HEK293 (cell line): ENCODE measurements around the gene IDH3A.
A peak's percentile ranks its signal among the peaks of the same experiment; 100 is the strongest.

Experiments used
- CTCF ChIA-PET: fragments of 350-600 bp; formaldehyde crosslinking; extraction: SDS; loops from one replicate; lab custom pipeline; 2021; ENCODE audit warnings: antibody characterized with exemption; lab: Yijun Ruan, JAX
- POLR2A ChIA-PET: fragments of 300-600 bp; formaldehyde crosslinking; extraction: SDS; loops from one replicate; lab custom pipeline; 2020; ENCODE audit warnings: antibody characterized with exemption, inconsistent platforms; lab: Yijun Ruan, JAX
- H3K27ac ChIP-seq: fragments of 200-500 bp; sonication (Bioruptor generic); 2 replicates; pipeline ENCODE4 v1.5.1; 2014; ENCODE audit warnings: low read depth, low read length, control low read depth, inconsistent platforms; ENCODE audit errors: extremely low read depth
- H3K36me3 ChIP-seq, 2 experiments: fragments of 200-500 bp in 1 of 2; sonication (Bioruptor generic) in 1 of 2; 1 replicate in 1 of 2; 2 replicates in 1 of 2; pipeline ENCODE4 v1.5.1; 2014 to 2017; ENCODE audit warnings: inconsistent platforms in 2 of 2, low read length in 2 of 2; ENCODE audit not compliant: control insufficient read depth in 2 of 2, insufficient read depth in 1 of 2
- H3K4me1 ChIP-seq: fragments of 200-500 bp; sonication (Bioruptor generic); 2 replicates; pipeline ENCODE4 v1.5.1; 2014; ENCODE audit warnings: mild to moderate bottlenecking, low read length, inconsistent platforms; ENCODE audit not compliant: control insufficient read depth, insufficient read depth
- H3K4me3 ChIP-seq: 2 replicates; pipeline ENCODE4 v1.5.1; 2011; ENCODE audit warnings: low read depth, mild to moderate bottlenecking, control low read depth, low read length, moderate library complexity
- H3K9me3 ChIP-seq: fragments of 200-500 bp; sonication (Bioruptor generic); 2 replicates; pipeline ENCODE4 v1.5.1; 2014; ENCODE audit warnings: low read depth, low read length, inconsistent platforms; ENCODE audit not compliant: control insufficient read depth, insufficient read depth
- EGR2 ChIP-seq: fragments of 450-650 bp; formaldehyde crosslinking; IDR thresholded peaks from 2 replicates; pipeline ENCODE4 v1.5.1; 2016; ENCODE audit warnings: low read depth, missing biosample characterization, missing genetic modification characterization
- GLI2 ChIP-seq: fragments of 450-650 bp; formaldehyde crosslinking; IDR thresholded peaks from 2 replicates; pipeline ENCODE4; 2017; ENCODE audit warnings: missing biosample characterization, missing genetic modification characterization, low read depth, borderline replicate concordance
- HOXD13 ChIP-seq: sonication (generic); formaldehyde crosslinking; IDR thresholded peaks from 2 replicates; pipeline ENCODE4 v1.8.0; 2022; ENCODE audit warnings: missing genetic modification reagents, borderline replicate concordance
- KLF16 ChIP-seq: fragments of 450-650 bp; formaldehyde crosslinking; IDR thresholded peaks from 2 replicates; pipeline ENCODE4 v1.5.1; 2017; ENCODE audit warnings: missing biosample characterization, missing genetic modification characterization
- PRDM1 ChIP-seq: fragments of 450-650 bp; formaldehyde crosslinking; IDR thresholded peaks from 2 replicates; pipeline ENCODE4; 2016; ENCODE audit warnings: missing biosample characterization, missing genetic modification characterization
- YY1 ChIP-seq: fragments of 450-650 bp; formaldehyde crosslinking; IDR thresholded peaks from 2 replicates; pipeline ENCODE4 v1.5.1; 2018; ENCODE audit warnings: missing biosample characterization, missing genetic modification characterization
- ZBTB48 ChIP-seq: fragments of 450-650 bp; formaldehyde crosslinking; IDR thresholded peaks from 2 replicates; pipeline ENCODE4 v1.5.1; 2016; ENCODE audit warnings: missing biosample characterization, missing genetic modification characterization
- ZFP37 ChIP-seq: fragments of 450-650 bp; formaldehyde crosslinking; IDR thresholded peaks from 2 replicates; pipeline ENCODE4 v1.5.1; 2016; ENCODE audit warnings: missing biosample characterization, missing genetic modification characterization
- ZNF10 ChIP-seq: fragments of 450-650 bp; formaldehyde crosslinking; IDR thresholded peaks from 2 replicates; pipeline ENCODE4 v1.5.1; 2017; ENCODE audit warnings: missing biosample characterization, missing genetic modification characterization
- ZNF23 ChIP-seq: fragments of 450-650 bp; formaldehyde crosslinking; IDR thresholded peaks from 2 replicates; pipeline ENCODE4 v1.5.1; 2016; ENCODE audit warnings: missing biosample characterization, missing genetic modification characterization, borderline replicate concordance
- ZNF324 ChIP-seq: fragments of 450-650 bp; formaldehyde crosslinking; IDR thresholded peaks from 2 replicates; pipeline ENCODE4 v1.5.1; 2016; ENCODE audit warnings: missing biosample characterization, missing genetic modification characterization
- ZNF350 ChIP-seq: fragments of 450-650 bp; formaldehyde crosslinking; IDR thresholded peaks from 2 replicates; pipeline ENCODE4 v1.5.0; 2017; ENCODE audit warnings: missing biosample characterization, mild to moderate bottlenecking, missing genetic modification characterization
- ZNF366 ChIP-seq: fragments of 450-650 bp; formaldehyde crosslinking; conservative IDR thresholded peaks from 2 replicates; pipeline ENCODE4 v1.5.1; 2016; ENCODE audit warnings: missing biosample characterization, missing genetic modification characterization
- ZNF404 ChIP-seq: fragments of 450-650 bp; formaldehyde crosslinking; IDR thresholded peaks from 2 replicates; pipeline ENCODE4 v1.5.1; 2017; ENCODE audit warnings: missing biosample characterization, missing genetic modification characterization
- ZNF626 ChIP-seq: fragments of 450-650 bp; sonication (Bioruptor Pico); formaldehyde crosslinking; IDR thresholded peaks from 2 replicates; pipeline ENCODE4 v1.5.1; 2018; ENCODE audit warnings: missing biosample characterization, missing genetic modification characterization, inconsistent platforms
- ZNF76 ChIP-seq: fragments of 450-650 bp; formaldehyde crosslinking; IDR thresholded peaks from 2 replicates; pipeline ENCODE4; 2016; ENCODE audit warnings: low read depth, missing biosample characterization, missing genetic modification characterization, borderline replicate concordance
- ZNF768 ChIP-seq: fragments of 450-650 bp; formaldehyde crosslinking; IDR thresholded peaks from 2 replicates; pipeline ENCODE4 v1.5.1; 2018; ENCODE audit warnings: missing biosample characterization, mild to moderate bottlenecking, missing genetic modification characterization
- ZNF777 ChIP-seq: fragments of 450-650 bp; formaldehyde crosslinking; IDR thresholded peaks from 2 replicates; pipeline ENCODE4 v1.5.1; 2017; ENCODE audit warnings: missing biosample characterization, missing genetic modification characterization, borderline replicate concordance
- ZXDB ChIP-seq: fragments of 450-650 bp; formaldehyde crosslinking; IDR thresholded peaks from 2 replicates; pipeline ENCODE4 v1.5.1; 2016; ENCODE audit warnings: missing biosample characterization, missing genetic modification characterization
- TF ChIP-seq, protein P1 (sequence below): fragments of 450-650 bp; formaldehyde crosslinking; IDR thresholded peaks from 2 replicates; pipeline ENCODE4; 2016; ENCODE audit warnings: missing biosample characterization, missing genetic modification characterization
- TF ChIP-seq, protein P2 (sequence below): fragments of 450-650 bp; formaldehyde crosslinking; IDR thresholded peaks from 2 replicates; pipeline ENCODE4 v1.5.0; 2017; ENCODE audit warnings: missing biosample characterization, missing genetic modification characterization, borderline replicate concordance
- TF ChIP-seq, protein P3 (sequence below): fragments of 450-650 bp; formaldehyde crosslinking; optimal IDR thresholded peaks from 2 replicates; pipeline ENCODE3; 2016; ENCODE audit warnings: missing biosample characterization, mild to moderate bottlenecking, missing genetic modification characterization
- TF ChIP-seq, protein P4 (sequence below): fragments of 450-650 bp; formaldehyde crosslinking; IDR thresholded peaks from 2 replicates; pipeline ENCODE4 v1.5.1; 2016; ENCODE audit warnings: missing biosample characterization, missing genetic modification characterization
- TF ChIP-seq, protein P5 (sequence below): fragments of 450-650 bp; formaldehyde crosslinking; IDR thresholded peaks from 2 replicates; pipeline ENCODE4 v1.5.1; 2016; ENCODE audit warnings: missing biosample characterization, missing genetic modification characterization

IDH3A gene

DNA sequence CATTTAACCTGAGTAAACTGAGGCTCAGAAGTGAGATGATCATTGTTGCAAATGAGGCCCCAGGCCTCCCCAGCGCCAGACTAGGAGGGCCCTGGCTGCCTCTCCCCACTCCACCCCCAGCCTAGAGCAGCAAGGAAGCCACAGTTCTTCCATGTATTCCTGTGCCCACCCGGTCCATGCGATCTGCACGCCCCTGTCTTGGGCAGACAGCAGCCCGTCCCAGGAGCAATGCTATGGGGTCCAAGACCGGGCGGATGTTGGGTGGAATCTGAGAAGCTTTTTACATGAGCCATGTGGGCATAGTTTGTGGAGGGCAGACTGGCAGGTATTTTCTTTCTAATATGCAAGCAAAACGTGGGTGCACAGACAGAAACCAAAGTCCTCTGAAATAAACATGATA is 41.7 kb upstream of the IDH3A start:
- no peaks in the 10 kb centered on the region for H3K4me1 ChIP-seq
- no peak for TF ChIP-seq GLI2 (tag by site-specific recombination)
- TF ChIP-seq ZNF404 (tag by site-specific recombination), result no peak
- no peak for TF ChIP-seq ZFP37 (tag by site-specific recombination)
- TF ChIP-seq ZNF366 (tag by site-specific recombination), result no peak
- TF ChIP-seq PRDM1 (tag by site-specific recombination), result no peak
- TF ChIP-seq ZNF23 (tag by site-specific recombination), result no peak
- TF ChIP-seq YY1, result no peak
- no peak for TF ChIP-seq ZNF777 (tag by site-specific recombination)
- no peak for TF ChIP-seq ZNF768 (tag by site-specific recombination)
- no peak for TF ChIP-seq EGR2 (tag by site-specific recombination)
- H3K9me3 ChIP-seq, result no peaks in the 10 kb centered on the region
- H3K27ac ChIP-seq, result no peak overlapping the region
- POLR2A ChIA-PET, result no interaction called here
- peaks cover 0 to 7% of the 10 kb centered on the region in 2 experiments; a peak in 2 of 3 replicates for H3K36me3 ChIP-seq
- no peak overlapping the region for H3K4me3 ChIP-seq
- CTCF ChIA-PET, result interaction anchor here (0.6 to 11.3 kb wide), 28 partner anchors 9 to 888 kb away, joined by 4 to 206 read pairs (median 9); partner anchors contain the start of genes SH2D7 and TBC1D2B

DNA sequence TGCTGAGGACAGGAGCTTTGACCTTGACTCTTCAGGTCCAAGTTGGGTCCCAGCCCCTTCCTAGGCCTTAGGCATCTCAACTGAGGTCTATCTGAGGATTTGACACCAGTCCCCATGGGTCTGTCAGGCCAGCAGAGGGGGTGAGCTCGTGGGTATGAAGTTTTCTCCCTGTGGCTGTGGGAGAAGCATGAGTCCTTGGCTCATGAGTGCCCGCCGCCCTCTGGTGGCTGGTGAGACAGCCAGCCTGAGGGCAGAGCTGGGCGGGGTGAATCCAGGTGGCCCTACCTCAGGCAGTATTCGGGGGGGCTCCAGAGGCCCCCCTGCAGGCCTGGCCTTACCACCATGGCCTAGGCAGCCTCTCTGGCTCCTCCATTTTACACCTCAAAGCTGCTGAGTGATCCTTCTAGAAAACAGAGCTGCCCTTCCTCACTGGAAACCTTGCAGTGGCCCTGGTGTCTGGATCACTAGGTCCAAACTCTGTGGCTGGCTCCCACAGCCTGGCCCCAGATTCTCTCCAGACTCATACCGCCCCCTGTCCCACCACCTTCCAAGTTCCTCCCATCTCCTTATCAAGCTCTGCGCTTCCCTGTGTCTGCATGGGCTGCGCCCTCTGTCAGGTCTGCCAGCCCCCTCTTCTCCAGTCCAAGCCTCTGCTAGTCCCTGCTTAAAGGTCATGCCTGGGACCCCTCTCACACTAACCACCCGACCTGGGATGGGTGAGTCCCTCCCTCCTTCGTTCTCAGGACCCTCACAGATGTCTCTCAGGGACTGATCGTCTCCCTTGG is 40.7 kb upstream of the IDH3A start:
- Histone ChIP-seq H3K9me3 (no peaks in the 10 kb centered on the region), H3K36me3 (peaks cover 0 to 7% of the 10 kb centered on the region in 2 experiments; a peak in 2 of 3 replicates), H3K4me1 (no peaks in the 10 kb centered on the region), H3K27ac (no peak overlapping the region), H3K4me3 (no peak overlapping the region)
- ChIA-PET CTCF (interaction anchor here (0.6 to 11.3 kb wide), 60 partner anchors 9 to 471 kb away, joined by 3 to 206 read pairs (median 4); partner anchors contain the start of genes SH2D7 and TBC1D2B), POLR2A (interaction anchor here (0.7 kb wide), 1 partner anchor 89 kb away, joined by 3 read pairs; no protein-coding TSS in a partner anchor)
- TF ChIP-seq, protein P1, sequence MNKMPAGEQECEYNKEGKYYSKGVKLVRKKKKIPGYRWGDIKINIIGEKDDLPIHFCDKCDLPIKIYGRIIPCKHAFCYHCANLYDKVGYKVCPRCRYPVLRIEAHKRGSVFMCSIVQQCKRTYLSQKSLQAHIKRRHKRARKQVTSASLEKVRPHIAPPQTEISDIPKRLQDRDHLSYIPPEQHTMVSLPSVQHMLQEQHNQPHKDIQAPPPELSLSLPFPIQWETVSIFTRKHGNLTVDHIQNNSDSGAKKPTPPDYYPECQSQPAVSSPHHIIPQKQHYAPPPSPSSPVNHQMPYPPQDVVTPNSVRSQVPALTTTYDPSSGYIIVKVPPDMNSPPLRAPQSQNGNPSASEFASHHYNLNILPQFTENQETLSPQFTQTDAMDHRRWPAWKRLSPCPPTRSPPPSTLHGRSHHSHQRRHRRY (tag by site-specific recombination), result no peak
- TF ChIP-seq ZNF76 (tag by site-specific recombination) (no peak), ZNF10 (tag by site-specific recombination) (no peak), ZNF350 (tag by site-specific recombination) (no peak), ZNF324 (tag by site-specific recombination) (no peak), ZBTB48 (tag by site-specific recombination) (no peak), KLF16 (tag by site-specific recombination) (0 out of 2 replicates have a peak, but pooled peaks have one; percentile 18), HOXD13 (CRISPR knock-in tag) (no peak), ZXDB (tag by site-specific recombination) (no peak), ZNF626 (tag by site-specific recombination) (no peak)
- TF ChIP-seq, protein P2, sequence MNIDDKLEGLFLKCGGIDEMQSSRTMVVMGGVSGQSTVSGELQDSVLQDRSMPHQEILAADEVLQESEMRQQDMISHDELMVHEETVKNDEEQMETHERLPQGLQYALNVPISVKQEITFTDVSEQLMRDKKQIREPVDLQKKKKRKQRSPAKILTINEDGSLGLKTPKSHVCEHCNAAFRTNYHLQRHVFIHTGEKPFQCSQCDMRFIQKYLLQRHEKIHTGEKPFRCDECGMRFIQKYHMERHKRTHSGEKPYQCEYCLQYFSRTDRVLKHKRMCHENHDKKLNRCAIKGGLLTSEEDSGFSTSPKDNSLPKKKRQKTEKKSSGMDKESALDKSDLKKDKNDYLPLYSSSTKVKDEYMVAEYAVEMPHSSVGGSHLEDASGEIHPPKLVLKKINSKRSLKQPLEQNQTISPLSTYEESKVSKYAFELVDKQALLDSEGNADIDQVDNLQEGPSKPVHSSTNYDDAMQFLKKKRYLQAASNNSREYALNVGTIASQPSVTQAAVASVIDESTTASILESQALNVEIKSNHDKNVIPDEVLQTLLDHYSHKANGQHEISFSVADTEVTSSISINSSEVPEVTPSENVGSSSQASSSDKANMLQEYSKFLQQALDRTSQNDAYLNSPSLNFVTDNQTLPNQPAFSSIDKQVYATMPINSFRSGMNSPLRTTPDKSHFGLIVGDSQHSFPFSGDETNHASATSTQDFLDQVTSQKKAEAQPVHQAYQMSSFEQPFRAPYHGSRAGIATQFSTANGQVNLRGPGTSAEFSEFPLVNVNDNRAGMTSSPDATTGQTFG (tag by site-specific recombination), result no peak
- TF ChIP-seq, protein P3, sequence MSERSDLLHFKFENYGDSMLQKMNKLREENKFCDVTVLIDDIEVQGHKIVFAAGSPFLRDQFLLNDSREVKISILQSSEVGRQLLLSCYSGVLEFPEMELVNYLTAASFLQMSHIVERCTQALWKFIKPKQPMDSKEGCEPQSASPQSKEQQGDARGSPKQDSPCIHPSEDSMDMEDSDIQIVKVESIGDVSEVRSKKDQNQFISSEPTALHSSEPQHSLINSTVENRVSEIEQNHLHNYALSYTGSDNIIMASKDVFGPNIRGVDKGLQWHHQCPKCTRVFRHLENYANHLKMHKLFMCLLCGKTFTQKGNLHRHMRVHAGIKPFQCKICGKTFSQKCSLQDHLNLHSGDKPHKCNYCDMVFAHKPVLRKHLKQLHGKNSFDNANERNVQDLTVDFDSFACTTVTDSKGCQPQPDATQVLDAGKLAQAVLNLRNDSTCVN (tag by site-specific recombination), result no peak
- TF ChIP-seq, protein P4, sequence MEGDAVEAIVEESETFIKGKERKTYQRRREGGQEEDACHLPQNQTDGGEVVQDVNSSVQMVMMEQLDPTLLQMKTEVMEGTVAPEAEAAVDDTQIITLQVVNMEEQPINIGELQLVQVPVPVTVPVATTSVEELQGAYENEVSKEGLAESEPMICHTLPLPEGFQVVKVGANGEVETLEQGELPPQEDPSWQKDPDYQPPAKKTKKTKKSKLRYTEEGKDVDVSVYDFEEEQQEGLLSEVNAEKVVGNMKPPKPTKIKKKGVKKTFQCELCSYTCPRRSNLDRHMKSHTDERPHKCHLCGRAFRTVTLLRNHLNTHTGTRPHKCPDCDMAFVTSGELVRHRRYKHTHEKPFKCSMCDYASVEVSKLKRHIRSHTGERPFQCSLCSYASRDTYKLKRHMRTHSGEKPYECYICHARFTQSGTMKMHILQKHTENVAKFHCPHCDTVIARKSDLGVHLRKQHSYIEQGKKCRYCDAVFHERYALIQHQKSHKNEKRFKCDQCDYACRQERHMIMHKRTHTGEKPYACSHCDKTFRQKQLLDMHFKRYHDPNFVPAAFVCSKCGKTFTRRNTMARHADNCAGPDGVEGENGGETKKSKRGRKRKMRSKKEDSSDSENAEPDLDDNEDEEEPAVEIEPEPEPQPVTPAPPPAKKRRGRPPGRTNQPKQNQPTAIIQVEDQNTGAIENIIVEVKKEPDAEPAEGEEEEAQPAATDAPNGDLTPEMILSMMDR (tag by site-specific recombination), result peak; percentile 95
- TF ChIP-seq, protein P5, sequence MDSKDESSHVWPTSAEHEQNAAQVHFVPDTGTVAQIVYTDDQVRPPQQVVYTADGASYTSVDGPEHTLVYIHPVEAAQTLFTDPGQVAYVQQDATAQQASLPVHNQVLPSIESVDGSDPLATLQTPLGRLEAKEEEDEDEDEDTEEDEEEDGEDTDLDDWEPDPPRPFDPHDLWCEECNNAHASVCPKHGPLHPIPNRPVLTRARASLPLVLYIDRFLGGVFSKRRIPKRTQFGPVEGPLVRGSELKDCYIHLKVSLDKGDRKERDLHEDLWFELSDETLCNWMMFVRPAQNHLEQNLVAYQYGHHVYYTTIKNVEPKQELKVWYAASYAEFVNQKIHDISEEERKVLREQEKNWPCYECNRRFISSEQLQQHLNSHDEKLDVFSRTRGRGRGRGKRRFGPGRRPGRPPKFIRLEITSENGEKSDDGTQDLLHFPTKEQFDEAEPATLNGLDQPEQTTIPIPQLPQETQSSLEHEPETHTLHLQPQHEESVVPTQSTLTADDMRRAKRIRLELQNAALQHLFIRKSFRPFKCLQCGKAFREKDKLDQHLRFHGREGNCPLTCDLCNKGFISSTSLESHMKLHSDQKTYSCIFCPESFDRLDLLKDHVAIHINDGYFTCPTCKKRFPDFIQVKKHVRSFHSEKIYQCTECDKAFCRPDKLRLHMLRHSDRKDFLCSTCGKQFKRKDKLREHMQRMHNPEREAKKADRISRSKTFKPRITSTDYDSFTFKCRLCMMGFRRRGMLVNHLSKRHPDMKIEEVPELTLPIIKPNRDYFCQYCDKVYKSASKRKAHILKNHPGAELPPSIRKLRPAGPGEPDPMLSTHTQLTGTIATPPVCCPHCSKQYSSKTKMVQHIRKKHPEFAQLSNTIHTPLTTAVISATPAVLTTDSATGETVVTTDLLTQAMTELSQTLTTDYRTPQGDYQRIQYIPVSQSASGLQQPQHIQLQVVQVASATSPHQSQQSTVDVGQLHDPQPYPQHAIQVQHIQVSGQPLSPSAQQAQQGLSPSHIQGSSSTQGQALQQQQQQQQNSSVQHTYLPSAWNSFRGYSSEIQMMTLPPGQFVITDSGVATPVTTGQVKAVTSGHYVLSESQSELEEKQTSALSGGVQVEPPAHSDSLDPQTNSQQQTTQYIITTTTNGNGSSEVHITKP (tag by site-specific recombination), result peak; percentile 32; the same call in 1 of the 2 replicates
